BLaER1 treated with 17β-estradiol and CSF1 and Interleukin-3, amounts not matched to agents 10 nM and 100 nM (cell line): ENCODE results near the gene STAT6.

Experiments
- H3K27ac ChIP-seq, 11 experiments: shearing (Covaris generic); formaldehyde crosslinking; 2 replicates each; pipeline ENCODE4 v1.8.1; 2022
- H3K27me3 ChIP-seq, 11 experiments: shearing (Covaris generic); formaldehyde crosslinking; 2 replicates each; pipeline ENCODE4 v1.8.1; 2022
- H3K36me3 ChIP-seq, 11 experiments: shearing (Covaris generic); formaldehyde crosslinking; 2 replicates each; pipeline ENCODE4 v1.8.1; 2022
- H3K4me1 ChIP-seq, 10 experiments: shearing (Covaris generic); formaldehyde crosslinking; 2 replicates each; pipeline ENCODE4 v1.8.1; 2022
- H3K4me2 ChIP-seq, 11 experiments: shearing (Covaris generic); formaldehyde crosslinking; 2 replicates each; pipeline ENCODE4 v1.8.1; 2022
- H3K4me3 ChIP-seq, 10 experiments: shearing (Covaris generic); formaldehyde crosslinking; 2 replicates each; pipeline ENCODE4 v1.8.1; 2022
- H3K9ac ChIP-seq, 11 experiments: shearing (Covaris generic); formaldehyde crosslinking; 2 replicates each; pipeline ENCODE4 v1.8.1; 2022
- H3K9me3 ChIP-seq, 11 experiments: shearing (Covaris generic); formaldehyde crosslinking; replicated peaks in 1 of 11; 2 replicates each; pipeline ENCODE4 v1.8.1; 2022
- H4K20me1 ChIP-seq, 11 experiments: shearing (Covaris generic); formaldehyde crosslinking; 2 replicates each; pipeline ENCODE4 v1.8.1; 2022
- Cebpa-rat ChIP-seq, 11 experiments: shearing (Covaris generic); IDR thresholded peaks; 2 replicates each; pipeline ENCODE4 v1.8.1; 2022

Gene STAT6

DNA sequence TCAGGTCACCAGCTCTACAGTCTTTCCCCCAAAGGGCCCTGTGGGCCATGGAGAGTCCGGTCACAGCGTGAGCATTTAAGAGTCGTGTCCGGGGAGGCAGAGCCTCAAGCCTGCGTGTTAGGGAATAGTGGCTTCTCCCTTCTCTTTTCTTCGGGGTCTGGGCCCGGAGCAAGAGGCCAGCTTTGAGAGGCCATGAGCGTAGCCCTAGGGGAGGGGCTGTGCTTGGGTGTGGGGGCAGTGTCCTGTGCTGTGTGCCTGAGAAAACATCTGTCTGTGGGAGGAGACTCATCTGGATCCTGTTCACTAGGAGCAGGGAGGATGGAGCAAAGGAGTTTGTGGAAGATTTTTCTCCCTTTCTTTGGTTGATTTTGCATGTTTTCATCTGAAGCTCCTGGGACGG lies 31.0 kb upstream of the STAT6 start:
- H3K27me3 ChIP-seq: no peaks in the 10 kb centered on the region
- peaks cover 0 to 97% (median 0%) of the 10 kb centered on the region in 11 experiments; a peak in 7 of 22 replicates for H4K20me1 ChIP-seq
- peak overlapping the region in 4 of 11 experiments; percentile 2 to 42 (median 7); a peak in 3 of 22 replicates for H3K4me2 ChIP-seq
- peaks cover 21 to 98% (median 67%) of the 10 kb centered on the region in 11 experiments; a peak in 19 of 22 replicates for H3K36me3 ChIP-seq
- H3K27ac ChIP-seq: peak overlapping the region in 3 of 11 experiments; percentile 6 to 36 (median 30); a peak in 3 of 22 replicates
- no peak for TF ChIP-seq Cebpa-rat (IDR thresholded peaks at IDR 0.05)
- no peaks in the 10 kb centered on the region for H3K9me3 ChIP-seq
- H3K4me1 ChIP-seq: peaks cover 29 to 94% (median 61%) of the 10 kb centered on the region in 10 experiments
- peak overlapping the region in 6 of 11 experiments; percentile 1 to 64 (median 31); a peak in 7 of 22 replicates for H3K9ac ChIP-seq
- H3K4me3 ChIP-seq: no peak overlapping the region

DNA sequence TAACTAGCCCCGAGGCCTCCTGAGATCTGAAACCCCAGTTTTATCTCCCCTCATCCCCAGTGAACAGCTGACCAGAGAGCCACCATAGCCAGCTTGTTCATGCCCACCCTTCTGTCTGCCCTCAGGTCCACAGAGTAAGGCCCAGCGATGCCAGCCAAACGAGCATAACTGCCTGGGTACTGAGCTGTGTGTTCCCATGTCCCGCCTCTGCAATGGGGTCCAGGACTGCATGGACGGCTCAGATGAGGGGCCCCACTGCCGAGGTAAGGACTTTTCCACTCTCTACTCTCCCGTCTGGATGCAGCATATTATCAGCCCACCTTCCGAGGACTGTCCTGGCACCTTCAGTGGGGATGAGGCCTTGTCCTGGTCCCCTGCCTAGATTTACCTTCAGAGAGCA lies 30.1 kb upstream of the STAT6 start:
- H3K27me3 ChIP-seq: no peaks in the 10 kb centered on the region
- peak overlapping the region in 1 of 11 experiments; percentile 5; a peak in 1 of 22 replicates for H3K27ac ChIP-seq
- H3K9me3 ChIP-seq: no peaks in the 10 kb centered on the region
- H3K4me2 ChIP-seq: no peak overlapping the region
- peaks cover 20 to 93% (median 55%) of the 10 kb centered on the region in 10 experiments for H3K4me1 ChIP-seq
- H3K4me3 ChIP-seq: no peak overlapping the region
- TF ChIP-seq Cebpa-rat (IDR thresholded peaks at IDR 0.05): no peak
- H3K9ac ChIP-seq: peak overlapping the region in 3 of 11 experiments; percentile 30 to 64 (median 32); a peak in 5 of 22 replicates
- peaks cover 0 to 99% (median 0%) of the 10 kb centered on the region in 11 experiments; a peak in 7 of 22 replicates for H4K20me1 ChIP-seq
- H3K36me3 ChIP-seq: peaks cover 21 to 95% (median 62%) of the 10 kb centered on the region in 11 experiments; a peak in 19 of 22 replicates

DNA sequence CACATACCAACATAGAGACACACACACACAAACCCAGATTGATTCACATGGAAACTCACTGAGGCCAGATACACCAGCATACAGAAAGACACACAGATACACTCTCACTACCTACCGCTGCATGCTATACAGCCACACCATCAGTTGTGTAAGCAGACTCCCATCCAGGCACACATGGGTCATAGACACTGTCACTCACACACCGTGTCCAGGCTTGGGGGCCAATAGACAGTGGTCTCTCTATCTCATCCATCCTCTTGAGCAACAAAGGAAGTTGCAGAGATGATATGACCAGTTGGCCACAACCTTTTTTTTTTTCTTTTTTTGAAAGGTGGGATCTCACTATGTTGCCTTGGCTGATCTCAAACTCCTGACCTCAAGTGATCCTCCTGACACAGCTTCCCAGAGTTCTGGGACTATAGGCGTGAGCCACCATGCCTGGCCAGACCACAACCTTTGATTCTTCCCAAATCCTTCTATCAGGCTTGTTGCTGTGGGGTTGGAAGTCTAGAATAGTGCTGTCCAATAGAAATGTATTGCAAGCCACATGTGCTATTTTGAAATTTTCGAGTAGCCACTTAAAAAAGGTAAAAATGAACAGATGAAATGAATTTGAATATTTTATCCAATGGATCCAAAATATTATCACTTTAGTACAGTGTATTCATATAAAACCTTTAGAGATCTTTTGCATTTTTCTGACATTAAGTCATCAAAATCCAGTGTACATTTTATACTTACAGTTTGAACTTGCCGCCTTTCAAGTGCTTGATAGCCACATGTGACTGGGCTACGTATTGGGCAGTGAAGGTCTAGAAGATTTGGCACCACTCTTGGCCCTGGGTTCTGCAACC lies 28.9 kb upstream of the STAT6 start:
- Histone ChIP-seq H3K27ac (peak overlapping the region in 3 of 11 experiments; percentile 3 to 41 (median 9); a peak in 2 of 22 replicates), H3K4me1 (peaks cover 23 to 93% (median 54%) of the 10 kb centered on the region in 10 experiments), H3K36me3 (peaks cover 14 to 95% (median 50%) of the 10 kb centered on the region in 11 experiments; a peak in 19 of 22 replicates)

DNA sequence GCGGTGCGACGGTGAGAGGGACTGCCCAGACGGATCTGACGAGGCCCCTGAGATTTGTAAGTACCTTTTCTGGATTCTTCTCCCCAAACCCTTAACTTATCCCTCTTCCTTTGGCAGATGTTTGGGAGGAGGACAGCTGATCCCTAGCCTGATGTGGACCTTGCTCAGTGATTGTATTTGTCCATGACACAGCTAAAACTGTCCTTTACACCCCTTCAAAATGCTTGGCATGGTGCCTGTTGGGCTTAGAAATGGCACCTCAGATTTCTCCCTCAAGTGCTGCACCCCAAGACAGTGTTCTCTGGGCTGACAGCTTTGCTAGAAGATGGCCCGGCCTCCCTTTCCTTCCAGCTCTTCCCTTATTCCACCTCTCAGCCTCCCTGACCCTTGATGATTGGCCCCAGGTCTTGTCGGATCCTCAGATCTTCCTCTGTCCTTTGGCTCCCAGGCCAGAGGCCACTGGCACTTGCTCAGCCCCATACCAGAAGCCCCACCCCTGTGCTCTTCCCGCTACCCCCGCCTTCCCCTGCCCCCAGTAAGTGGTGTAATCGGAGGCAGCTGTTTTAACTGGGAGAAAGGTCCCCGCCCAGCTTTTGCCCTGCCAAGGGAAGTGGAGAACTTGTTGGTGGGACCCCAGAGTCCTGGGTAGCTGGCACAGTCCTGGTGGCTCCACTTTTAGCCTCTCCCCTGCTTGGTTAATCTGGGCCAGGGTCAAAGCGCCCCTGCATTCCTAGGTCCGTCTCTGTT lies 27.5 kb upstream of the STAT6 start:
- Histone ChIP-seq H3K4me1 (peaks cover 22 to 93% (median 57%) of the 10 kb centered on the region in 10 experiments), H3K27me3 (no peaks in the 10 kb centered on the region), H3K4me2 (peak overlapping the region in 5 of 11 experiments; percentile 20 to 65 (median 51); a peak in 8 of 22 replicates), H3K27ac (peak overlapping the region in 2 of 11 experiments; percentile 3 to 41; a peak in 3 of 22 replicates), H3K4me3 (no peak overlapping the region; a peak in 1 of 20 replicates), H3K9ac (peak overlapping the region in 3 of 11 experiments; percentile 4 to 47 (median 20); a peak in 2 of 22 replicates), H4K20me1 (peaks cover 0 to 99% (median 0%) of the 10 kb centered on the region in 11 experiments; a peak in 8 of 22 replicates), H3K36me3 (peaks cover 5 to 95% (median 43%) of the 10 kb centered on the region in 11 experiments; a peak in 18 of 22 replicates), H3K9me3 (no peaks in the 10 kb centered on the region)
- TF ChIP-seq Cebpa-rat (IDR thresholded peaks at IDR 0.05): no peak

More for the DNA sequence above, 28.9 kb upstream of the STAT6 start:
- Histone ChIP-seq H3K4me2 (peak overlapping the region in 4 of 11 experiments; percentile 22 to 65 (median 53); a peak in 7 of 22 replicates), H3K4me3 (no peak overlapping the region), H3K9me3 (no peaks in the 10 kb centered on the region), H3K27me3 (no peaks in the 10 kb centered on the region), H4K20me1 (peaks cover 0 to 99% (median 0%) of the 10 kb centered on the region in 11 experiments; a peak in 8 of 22 replicates), H3K9ac (peak overlapping the region in 1 of 11 experiments; percentile 20; a peak in 1 of 22 replicates)
- no peak for TF ChIP-seq Cebpa-rat (IDR thresholded peaks at IDR 0.05)

DNA sequence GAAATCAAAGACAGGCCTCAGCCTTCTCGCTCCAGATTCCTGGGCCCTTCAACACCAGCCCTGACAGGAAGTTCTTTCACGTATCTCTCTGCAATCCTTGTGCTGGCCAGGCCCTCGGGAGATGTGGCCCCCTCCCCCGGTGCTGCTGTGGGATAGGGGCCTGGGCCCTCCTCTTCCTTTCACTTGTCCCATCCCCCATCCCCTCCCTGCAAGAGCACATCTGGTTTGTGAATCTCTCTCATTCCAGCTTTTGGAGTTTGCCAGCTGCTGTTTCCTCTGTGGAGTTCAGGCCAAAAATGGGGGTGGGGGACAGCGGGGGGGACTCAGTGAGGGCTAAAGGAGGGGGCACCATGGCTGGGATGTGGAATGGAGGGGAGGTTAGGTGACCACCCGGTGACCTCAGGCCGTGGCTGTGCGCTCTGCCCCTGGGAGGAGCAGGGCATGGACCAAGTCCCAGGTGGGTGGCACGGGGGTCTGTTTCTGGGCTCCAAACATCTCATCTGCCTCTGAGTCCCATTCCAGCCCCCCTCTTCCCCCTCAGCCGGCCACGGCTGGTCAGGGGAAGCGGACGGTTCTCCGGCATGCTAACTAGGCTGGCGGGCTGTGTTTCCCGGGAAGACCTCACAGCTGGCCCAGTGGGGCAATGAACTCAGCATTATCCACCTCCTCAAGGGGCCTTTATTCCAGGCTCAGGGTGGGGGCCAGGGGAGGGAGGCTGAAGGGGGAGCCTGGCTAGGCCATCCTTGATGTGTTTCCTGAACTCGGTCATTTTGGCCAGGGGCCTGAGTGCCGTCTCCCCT lies 24.6 kb upstream of the STAT6 start:
- Histone ChIP-seq H3K4me1 (peaks cover 11 to 94% (median 62%) of the 10 kb centered on the region in 10 experiments), H3K4me3 (no peak overlapping the region), H3K27me3 (peaks cover 0 to 4% (median 0%) of the 10 kb centered on the region in 11 experiments; a peak in 1 of 22 replicates), H3K4me2 (peak overlapping the region; percentile 5 to 73 (median 52); a peak in 20 of 22 replicates), H3K9me3 (no peaks in the 10 kb centered on the region), H3K27ac (peak overlapping the region in 6 of 11 experiments; percentile 15 to 60 (median 36); a peak in 12 of 22 replicates), H3K9ac (peak overlapping the region in 9 of 11 experiments; percentile 29 to 57 (median 48); a peak in 11 of 22 replicates), H3K36me3 (peaks cover 0 to 74% (median 18%) of the 10 kb centered on the region in 11 experiments; a peak in 17 of 22 replicates), H4K20me1 (peaks cover 0 to 99% (median 16%) of the 10 kb centered on the region in 11 experiments; a peak in 9 of 22 replicates)
- TF ChIP-seq Cebpa-rat (IDR thresholded peaks at IDR 0.05): no peak

DNA sequence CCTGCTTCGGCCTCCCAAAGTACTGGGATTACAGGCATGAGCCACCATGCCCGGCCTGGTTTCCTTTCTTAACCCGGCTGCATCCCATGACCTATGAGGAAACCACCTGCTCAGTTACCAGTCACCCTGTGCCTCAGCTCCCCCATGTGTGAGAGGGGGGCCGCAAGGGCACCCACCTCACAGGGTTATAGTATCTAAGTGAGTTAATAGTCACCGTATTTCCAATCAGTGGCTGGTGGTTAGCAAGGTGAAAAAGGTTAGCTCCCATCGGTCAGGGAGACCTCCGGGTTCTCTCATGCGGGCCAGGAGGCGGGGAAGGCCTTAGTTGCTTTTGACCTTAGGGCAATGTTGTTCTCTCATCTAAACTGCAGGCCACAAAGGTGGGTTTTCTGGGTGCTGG lies 23.8 kb upstream of the STAT6 start:
- TF ChIP-seq Cebpa-rat (IDR thresholded peaks at IDR 0.05): no peak
- H3K4me1 ChIP-seq: peaks cover 17 to 96% (median 69%) of the 10 kb centered on the region in 10 experiments
- no peak overlapping the region for H3K4me3 ChIP-seq
- H3K9me3 ChIP-seq: no peaks in the 10 kb centered on the region
- H3K36me3 ChIP-seq: peaks cover 0 to 66% (median 10%) of the 10 kb centered on the region in 11 experiments; a peak in 17 of 22 replicates
- H4K20me1 ChIP-seq: peaks cover 0 to 98% (median 16%) of the 10 kb centered on the region in 11 experiments; a peak in 9 of 22 replicates
- H3K27me3 ChIP-seq: peaks cover 0 to 5% (median 0%) of the 10 kb centered on the region in 11 experiments; a peak in 1 of 22 replicates
- peak overlapping the region in 6 of 11 experiments; percentile 15 to 60 (median 36); a peak in 11 of 22 replicates for H3K27ac ChIP-seq
- peak overlapping the region in 8 of 11 experiments; percentile 29 to 57 (median 48); a peak in 10 of 22 replicates for H3K9ac ChIP-seq
- H3K4me2 ChIP-seq: peak overlapping the region in 10 of 11 experiments; percentile 21 to 73 (median 52); a peak in 19 of 22 replicates

DNA sequence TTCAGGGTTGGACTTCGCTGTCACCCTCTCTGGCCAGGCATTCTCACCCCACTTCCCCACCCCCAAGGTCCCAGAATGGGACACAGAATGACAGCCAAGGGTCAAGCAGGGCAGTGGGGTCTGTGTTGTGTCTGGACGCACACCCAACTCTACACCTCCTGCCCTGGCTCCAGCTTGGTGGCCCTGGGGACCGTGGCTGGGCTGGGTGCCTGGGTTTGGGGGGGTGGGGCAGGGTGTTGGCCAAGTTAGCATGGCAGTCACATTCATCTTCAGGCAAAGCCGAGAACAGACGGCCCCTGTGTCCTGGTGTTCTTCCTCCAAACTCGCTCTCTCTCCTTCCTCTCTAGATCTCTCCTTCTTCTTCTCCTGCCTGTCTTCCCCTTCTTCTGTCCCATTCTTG lies 22.8 kb upstream of the STAT6 start:
- no peaks in the 10 kb centered on the region for H3K9me3 ChIP-seq
- H3K4me1 ChIP-seq: peaks cover 27 to 90% (median 68%) of the 10 kb centered on the region in 10 experiments
- no peak for TF ChIP-seq Cebpa-rat (IDR thresholded peaks at IDR 0.05)
- no peak overlapping the region for H3K4me3 ChIP-seq
- peaks cover 0 to 87% (median 16%) of the 10 kb centered on the region in 11 experiments; a peak in 9 of 22 replicates for H4K20me1 ChIP-seq
- H3K9ac ChIP-seq: peak overlapping the region in 1 of 11 experiments; percentile 28; a peak in 2 of 22 replicates
- H3K4me2 ChIP-seq: peak overlapping the region in 5 of 11 experiments; percentile 68 to 99 (median 72); a peak in 9 of 22 replicates
- H3K27ac ChIP-seq: peak overlapping the region in 3 of 11 experiments; percentile 13 to 15 (median 14); a peak in 3 of 22 replicates
- H3K27me3 ChIP-seq: peaks cover 0 to 5% (median 0%) of the 10 kb centered on the region in 11 experiments; a peak in 1 of 22 replicates
- peaks cover 0 to 56% (median 6%) of the 10 kb centered on the region in 11 experiments; a peak in 11 of 22 replicates for H3K36me3 ChIP-seq
